K562 (cell line): ENCODE measurements around the gene TMEM217.

Experiments
- ATF7 ChIP-seq: fragments of 450-650 bp; IDR thresholded peaks from 2 replicates; pipeline ENCODE4 v1.7.1; 2014; ENCODE audit warnings: mild to moderate bottlenecking, moderate library complexity
- CTCF ChIP-seq, 3 experiments: IDR thresholded peaks in 2 of 3; conservative IDR thresholded peaks in 1 of 3; 2 replicates each; pipeline ENCODE4 v1.5.1; 2011 to 2012; ENCODE audit warnings: low read length in 3 of 3, mild to moderate bottlenecking in 3 of 3, control low read depth in 2 of 3, improper control_type of control experiment in 1 of 3, inconsistent platforms in 1 of 3, low read depth in 1 of 3, mixed read lengths in 1 of 3, moderate library complexity in 1 of 3; ENCODE audit not compliant: insufficient read depth in 2 of 3
- PHF21A ChIP-seq: fragments of 450-650 bp; IDR thresholded peaks from 2 replicates; pipeline ENCODE4 v1.6.1; 2017; ENCODE audit warnings: low read depth, borderline replicate concordance
- SETDB1 ChIP-seq: IDR thresholded peaks from one replicate; pipeline ENCODE4 v1.6.1; 2012; ENCODE audit warnings: low read length, control low read depth, inconsistent platforms
- VEZF1 ChIP-seq: fragments of 200-800 bp; sonication (Bioruptor generic); IDR thresholded peaks from 2 replicates; pipeline ENCODE4 v1.6.1; 2017; ENCODE audit warnings: missing genetic modification characterization, missing compliant biosample characterization
- ZFP30 ChIP-seq: fragments of 250-450 bp; sonication (Bioruptor Pico); IDR thresholded peaks from 2 replicates; pipeline ENCODE4 v1.8.0; 2022; ENCODE audit warnings: moderate library complexity, mild to moderate bottlenecking, inconsistent platforms, borderline replicate concordance
- ZNF644 ChIP-seq: fragments of 200-800 bp; sonication (Bioruptor generic); IDR thresholded peaks from 2 replicates; pipeline ENCODE4 v1.6.1; 2016; ENCODE audit warnings: low read depth, missing genetic modification characterization, missing compliant biosample characterization
- TF ChIP-seq, protein P1 (sequence below): fragments of 250-450 bp; sonication (Bioruptor Pico); IDR thresholded peaks from 2 replicates; pipeline ENCODE4 v1.8.0; 2022; ENCODE audit warnings: moderate library complexity, mild to moderate bottlenecking, inconsistent platforms
- TF ChIP-seq, protein P2 (sequence below): fragments of 250-450 bp; sonication (Bioruptor Pico); IDR thresholded peaks from 2 replicates; pipeline ENCODE4 v1.6.1; 2021; ENCODE audit warnings: mild to moderate bottlenecking

GRCh38 chr6:37265001-37265400 lies 7.1 kb upstream of the TMEM217 start:
- TF ChIP-seq ZFP30 (CRISPR knock-in tag) (no peak), SETDB1 (no peak), VEZF1 (CRISPR knock-in tag) (no peak), ZNF644 (no peak), ATF7 (no peak), CTCF (IDR thresholded peaks at IDR 0.05 in 2 of 3, conservative IDR thresholded peaks at IDR 0.05 in 1 of 3; ENCODE audit: insufficient read depth in 2 of 3, low read depth in 1 of 3, low read length in 3 of 3) (no peak), PHF21A (no peak)
- TF ChIP-seq, protein P1, sequence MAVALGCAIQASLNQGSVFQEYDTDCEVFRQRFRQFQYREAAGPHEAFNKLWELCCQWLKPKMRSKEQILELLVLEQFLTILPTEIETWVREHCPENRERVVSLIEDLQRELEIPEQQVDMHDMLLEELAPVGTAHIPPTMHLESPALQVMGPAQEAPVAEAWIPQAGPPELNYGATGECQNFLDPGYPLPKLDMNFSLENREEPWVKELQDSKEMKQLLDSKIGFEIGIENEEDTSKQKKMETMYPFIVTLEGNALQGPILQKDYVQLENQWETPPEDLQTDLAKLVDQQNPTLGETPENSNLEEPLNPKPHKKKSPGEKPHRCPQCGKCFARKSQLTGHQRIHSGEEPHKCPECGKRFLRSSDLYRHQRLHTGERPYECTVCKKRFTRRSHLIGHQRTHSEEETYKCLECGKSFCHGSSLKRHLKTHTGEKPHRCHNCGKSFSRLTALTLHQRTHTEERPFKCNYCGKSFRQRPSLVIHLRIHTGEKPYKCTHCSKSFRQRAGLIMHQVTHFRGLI (CRISPR knock-in tag), result no peak
- TF ChIP-seq, protein P2, sequence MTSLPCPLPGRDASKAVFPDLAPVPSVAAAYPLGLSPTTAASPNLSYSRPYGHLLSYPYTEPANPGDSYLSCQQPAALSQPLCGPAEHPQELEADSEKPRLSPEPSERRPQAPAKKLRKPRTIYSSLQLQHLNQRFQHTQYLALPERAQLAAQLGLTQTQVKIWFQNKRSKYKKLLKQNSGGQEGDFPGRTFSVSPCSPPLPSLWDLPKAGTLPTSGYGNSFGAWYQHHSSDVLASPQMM, result no peak
